Activated CD8-positive, alpha-beta memory T cell treated with anti-CD3 and anti-CD28 coated beads for 1 hour (primary cell): ENCODE results near the gene KIF14.
"Not testable (repeated sequence)": the region's sequence is repeated elsewhere in the genome, so short reads cannot be mapped to it uniquely, and the experiment has no call there.

Experiments
- DNase-seq, 2 donors: peaks; one replicate each; pipeline ENCODE4 v3.0.0-alpha.2; 2020; ENCODE audit warnings: low read depth in 1 of 2; ENCODE audit errors: extremely low read depth in 1 of 2

KIF14 gene

GRCh38 chr1:200636681-200637080, 16.1 kb upstream of the KIF14 start:
- no peak for DNase-seq

- DNase-seq = no peak
Observed at GRCh38 chr1:200634261-200635122, 13.9 kb upstream of the KIF14 start.

DNA sequence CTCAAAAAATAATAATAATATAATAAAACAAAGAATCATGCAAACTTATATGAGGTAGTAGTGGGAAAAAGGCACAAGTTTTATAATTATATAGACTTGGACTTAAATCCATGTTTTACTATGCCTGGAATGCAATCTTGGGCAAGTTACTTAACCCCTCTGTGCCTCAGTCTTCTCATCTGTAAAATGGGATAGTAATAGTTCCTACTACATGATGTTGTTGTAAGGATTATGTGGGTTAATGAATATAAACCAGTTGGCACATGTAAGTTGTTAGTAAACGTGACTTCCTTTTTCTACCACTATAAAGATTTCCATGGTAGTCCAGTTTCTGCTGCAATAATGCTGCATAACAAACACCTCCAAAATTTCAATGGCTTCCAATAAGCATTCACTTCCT, 10.8 kb upstream of the KIF14 start:
- DNase-seq = no peak

DNA sequence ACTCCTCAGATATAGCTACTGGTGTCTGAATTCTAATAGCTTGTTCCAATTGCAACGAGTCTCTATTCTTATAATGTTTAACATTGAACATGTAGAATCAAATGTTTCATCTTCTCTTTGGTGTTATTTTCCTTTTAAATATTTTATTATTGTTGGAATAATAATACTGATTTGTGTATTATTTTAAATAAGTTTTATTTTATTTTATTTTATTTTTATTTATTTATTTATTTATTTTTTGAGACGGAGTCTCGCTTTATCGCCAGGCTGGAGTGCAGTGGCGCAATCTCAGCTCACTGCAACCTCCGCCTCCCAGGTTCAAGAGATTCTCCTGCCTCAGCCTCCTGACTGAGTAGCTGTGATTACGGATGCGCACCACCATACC, 10.0 kb upstream of the KIF14 start:
- not testable (repeated sequence) for DNase-seq

- no peak for DNase-seq
Observed at GRCh38 chr1:200629876-200630514, 9.4 kb upstream of the KIF14 start.

DNA sequence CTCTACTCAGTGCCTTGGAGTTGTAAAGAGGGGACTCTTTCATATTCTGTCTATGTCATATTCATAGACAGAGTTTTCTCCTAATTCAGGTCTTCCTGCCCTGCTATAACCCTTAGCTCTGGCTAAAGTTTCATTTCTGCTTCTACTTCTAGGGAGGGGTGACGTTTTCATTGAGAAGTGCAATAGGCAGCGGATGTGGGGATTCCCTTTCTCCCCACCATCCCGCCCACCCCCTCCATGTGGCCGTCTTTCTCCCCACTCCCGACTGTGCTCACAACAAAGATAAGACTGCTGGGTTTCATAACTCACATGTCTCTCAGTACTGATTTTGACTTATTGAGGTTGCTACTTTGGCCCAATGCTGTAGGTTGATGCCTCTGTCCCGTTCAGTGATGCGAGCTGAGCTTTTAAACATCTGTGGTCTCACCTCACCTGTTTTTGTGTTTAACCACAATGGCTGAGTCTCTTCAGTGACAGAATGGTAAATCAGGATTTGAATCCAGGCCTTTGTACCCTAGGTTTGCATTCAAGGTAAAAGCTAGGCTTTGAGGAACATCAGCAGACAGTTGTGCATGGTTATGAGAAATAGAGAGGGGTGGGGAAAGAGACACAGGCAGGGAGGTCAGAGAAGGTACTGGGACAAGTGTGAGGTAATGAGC, 7.8 kb upstream of the KIF14 start:
- no peak for DNase-seq

GRCh38 chr1:200627575-200628222, 7.1 kb upstream of the KIF14 start:
- DNase-seq = no peak

DNA sequence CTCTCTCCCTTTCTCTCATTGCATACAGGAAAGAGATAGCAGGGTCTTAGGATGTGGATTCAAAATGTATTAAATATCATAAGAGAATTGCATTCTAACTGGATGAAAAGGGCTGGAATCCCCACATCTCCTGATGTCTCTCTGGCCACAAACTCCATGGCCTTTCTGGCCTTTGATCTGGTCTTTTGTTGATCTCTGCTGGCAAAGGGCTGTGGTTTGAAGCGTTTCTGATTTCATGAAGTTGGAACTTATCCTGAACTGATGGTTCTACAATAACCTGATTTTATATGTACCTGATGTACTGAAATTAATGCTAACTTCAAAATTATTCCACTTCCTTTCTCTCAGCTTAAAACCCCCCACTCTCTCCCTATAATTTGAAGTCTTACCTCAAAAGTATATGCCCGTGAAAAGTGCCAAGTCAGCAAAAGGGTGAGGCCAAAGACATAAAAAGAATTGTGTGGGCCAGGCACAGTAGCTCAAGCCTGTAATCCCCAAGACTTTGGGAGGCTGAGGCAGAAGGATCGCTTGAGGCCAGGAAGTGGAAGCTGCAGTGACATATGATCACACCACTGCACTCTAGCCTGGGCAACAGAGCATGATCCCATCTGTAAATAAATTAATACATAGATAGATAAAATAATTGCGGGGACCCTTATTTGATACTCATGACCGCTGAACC, 6.4 kb upstream of the KIF14 start:
- DNase-seq = no peak

- no peak for DNase-seq
Observed at GRCh38 chr1:200625381-200625824, 4.9 kb upstream of the KIF14 start.

DNA sequence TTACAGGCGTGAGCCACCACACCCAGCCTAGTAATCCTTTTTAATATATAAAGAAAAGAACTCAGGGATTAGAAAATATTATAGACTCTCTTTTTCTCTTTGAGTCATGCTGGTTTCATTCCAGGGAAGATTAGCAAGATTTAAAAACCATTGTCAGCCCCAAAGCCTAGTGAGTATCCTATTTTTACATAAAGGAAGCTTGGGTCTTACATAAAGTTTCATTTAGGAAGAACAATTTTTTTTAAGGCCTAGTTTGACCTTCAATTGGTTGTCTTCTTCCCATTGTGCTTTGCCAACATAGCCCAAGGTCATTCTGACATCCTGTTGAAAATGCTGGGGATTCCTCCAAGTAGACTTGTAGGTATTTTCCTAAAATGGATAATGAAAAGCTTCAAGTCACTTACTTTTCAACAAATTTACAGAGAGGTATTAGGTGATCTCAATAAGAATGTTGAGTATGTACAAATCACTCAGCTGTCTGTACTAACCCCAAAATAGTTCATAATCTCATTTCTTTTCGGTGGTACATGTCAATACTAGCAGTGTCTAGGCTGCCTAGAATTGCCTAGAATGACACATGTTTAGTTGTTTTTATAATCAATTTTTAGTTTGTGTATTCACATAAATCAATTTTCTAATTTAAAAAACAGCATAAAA, 4.3 kb upstream of the KIF14 start:
- DNase-seq = no peak

GRCh38 chr1:200619894-200620272, 668 bp downstream of the KIF14 start:
- no peak for DNase-seq

- DNase-seq = no peak
Observed at GRCh38 chr1:200610846-200611245, 9.7 kb downstream of the KIF14 start.

DNA sequence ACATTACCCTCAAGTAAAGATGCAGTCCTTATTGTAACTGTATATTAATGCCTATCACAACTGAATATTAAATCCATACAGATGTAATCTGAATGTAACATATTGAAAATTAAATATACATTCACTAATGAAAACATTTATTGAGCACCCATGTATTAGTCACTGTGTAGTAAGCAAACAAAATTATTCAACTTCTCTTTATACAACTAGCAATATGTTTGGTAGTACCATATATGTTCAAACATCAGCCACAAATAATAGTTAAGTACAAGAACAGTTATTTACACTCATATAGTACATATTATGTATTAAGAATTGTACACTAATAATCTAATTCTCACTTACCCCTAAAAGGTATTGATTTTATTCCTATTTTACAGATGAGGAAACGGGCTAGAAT, 17.9 kb downstream of the KIF14 start:
- no peak for DNase-seq

GRCh38 chr1:200590001-200590400, 30.6 kb downstream of the KIF14 start:
- no peak for DNase-seq

- no peak for DNase-seq
Observed at GRCh38 chr1:200588698-200589097, 31.9 kb downstream of the KIF14 start.

- no peak for DNase-seq
Observed at GRCh38 chr1:200564319-200564718, 56.2 kb downstream of the KIF14 start.

- no peak for DNase-seq
Observed at GRCh38 chr1:200561856-200562214, 58.7 kb downstream of the KIF14 start.

DNA sequence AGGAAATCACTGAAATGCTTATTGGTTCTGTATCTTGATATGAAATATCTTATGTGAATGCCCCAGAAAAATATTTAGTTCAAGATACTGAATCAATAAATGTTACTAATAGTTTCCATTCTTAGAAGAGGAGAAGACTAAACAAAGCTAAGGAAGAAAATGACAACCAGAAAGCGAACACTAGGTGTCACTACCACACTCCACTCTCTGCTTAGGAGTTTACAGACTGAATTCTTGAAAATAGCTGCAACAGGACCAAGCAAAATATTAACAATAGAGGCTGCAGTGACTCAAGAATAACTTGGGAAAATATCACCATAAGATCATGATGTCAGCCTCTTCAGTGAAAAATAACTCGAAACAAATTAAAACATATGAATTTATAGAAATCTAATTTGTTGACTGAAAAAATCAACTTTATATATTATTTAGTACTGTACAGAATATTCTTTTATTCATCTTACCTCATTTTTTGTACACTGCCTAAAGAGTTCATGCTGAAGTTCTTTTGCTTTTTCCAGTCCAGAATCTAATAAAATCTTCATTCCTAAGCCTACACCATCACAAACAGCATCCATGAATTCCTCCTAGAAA, 61.6 kb downstream of the KIF14 start:
- no peak for DNase-seq

DNA sequence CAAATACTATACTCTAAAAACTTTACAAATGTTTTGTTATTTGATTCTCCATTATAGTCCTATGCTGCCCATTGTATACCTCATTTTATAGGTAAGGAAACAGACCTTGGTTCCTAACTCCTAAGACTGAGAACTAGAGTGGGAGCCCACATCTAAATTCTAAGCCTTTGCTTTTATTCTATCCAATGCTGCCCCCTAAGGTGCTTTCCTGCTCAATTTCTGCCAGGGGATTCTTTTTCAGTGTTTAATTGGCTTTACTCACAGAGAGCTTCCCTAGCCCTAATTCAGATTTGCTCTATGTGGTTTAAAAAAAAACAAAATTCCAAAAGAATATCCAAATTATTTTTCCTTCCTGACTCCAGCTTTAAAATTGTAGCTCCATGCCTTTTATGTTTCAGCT, 64.5 kb downstream of the KIF14 start:
- no peak for DNase-seq

GRCh38 chr1:200552737-200553136, 67.8 kb downstream of the KIF14 start:
- DNase-seq = not testable (repeated sequence)
